Ovary (tissue), 9 donors: Measurements from ENCODE around the gene RNF180. TPM values are rescaled to one million over a fixed set of nuclear protein-coding genes. Genes with fewer than 3 reads are reported as not detected.

ENCODE experiments used
- DNase-seq, 5 donors: peaks; one replicate each; pipeline ENCODE4 v3.0.0-alpha.2; 2019 to 2020
- H3K27ac ChIP-seq, 2 donors: fragments of 200-600 bp; one replicate each; pipeline versions ENCODE4 v1.5.1 to v1.8.0; 2019 to 2022
- H3K27me3 ChIP-seq: fragments of 200-600 bp; one replicate; pipeline ENCODE4 v1.8.0; 2022
- H3K36me3 ChIP-seq: fragments of 200-600 bp; sonication (generic); one replicate; pipeline ENCODE4 v1.5.1; 2019
- H3K4me1 ChIP-seq: one replicate; pipeline ENCODE4 v1.8.1; 2013; ENCODE audit warnings: mild to moderate bottlenecking, moderate library complexity; ENCODE audit not compliant: insufficient read depth
- H3K4me3 ChIP-seq: fragments of 200-600 bp; sonication (generic); one replicate; pipeline ENCODE4 v1.5.1; 2017
- H3K9me3 ChIP-seq, 2 donors: fragments of 200-600 bp in 1 of 2; sonication (generic) in 1 of 2; one replicate each; pipeline versions ENCODE4 v1.5.1 to v1.8.1; 2013 to 2019; ENCODE audit warnings: mild to moderate bottlenecking in 1 of 2, moderate library complexity in 1 of 2
- CTCF ChIP-seq, 3 donors: fragments of 450-650 bp in 2 of 3; fragments of 200-600 bp in 1 of 3; IDR thresholded peaks; one replicate each; pipeline versions ENCODE4 v1.5.1 to v1.8.0; 2016 to 2022; ENCODE audit warnings: antibody characterized with exemption in 3 of 3, mild to moderate bottlenecking in 1 of 3
- EP300 ChIP-seq: sonication (generic); formaldehyde crosslinking; IDR thresholded peaks from one replicate; pipeline ENCODE4 v1.6.1; 2017; ENCODE audit warnings: antibody characterized with exemption
- POLR2A ChIP-seq: fragments of 450-650 bp; IDR thresholded peaks from one replicate; pipeline ENCODE4 v1.6.1; 2017; ENCODE audit warnings: antibody characterized with exemption, mild to moderate bottlenecking, moderate library complexity
- WGBS, 3 donors: extraction: QIAGEN DNeasy Blood & Tissue Kit in 1 of 3; methylation state at CpG; one replicate each; pipeline versions ENCODE4 v1.1.5 to v1.1.7; 2013 to 2017; 5-methylcytosine and 5-hydroxymethylcytosine counted together
- intact Hi-C, 4 donors: fragments of 100-400 bp; cut with DNase I; formaldehyde crosslinking; loops; one replicate each; pipeline versions ENCODE4 v1.11.0 to v1.15.1; 2022 to 2023
- polyA plus RNA-seq, 2 donors: library from polyadenylated mRNA; stranded (reverse); fragments of 200-250 nt in 1 of 2; fragments of 350-450 nt in 1 of 2; fragmentation: Illumina TruSeq in 1 of 2; extraction: RNeasy Lipid Tissue Mini Kit (QIAGEN cat#74804) in 1 of 2; gene quantifications; one replicate each; pipeline ENCODE4 v1.2.3, GENCODE V29; 2013 to 2014
- total RNA-seq, 7 donors: library from RNA; depleted of rRNA in 2 of 7; stranded (reverse); fragments of >200 nt in 2 of 7; fragmentation: NEBNext Ultra II Directional in 3 of 7; extraction: Animal tissue kit (Norgen Biotek cat#: 25700) in 3 of 7; gene quantifications; one replicate each; pipeline versions ENCODE4 v1.1.0 to v1.2.4, GENCODE V29; 2016 to 2023
- donor health status: DM: no; HTN: no; CAD: no; lungs with moderate emphysema.
- donor health status: DM: no; HTN: no; CAD: no.
- donor health status: Bipolar disorder and iron deficiency.
- donor health status: DM: yes; HTN: yes; CAD: no.
- donor health status: DM: no; HTN: no; CAD: no.
- donor health status: DM: yes; HTN: yes; CAD: no.

Gene RNF180
- total and polyA plus RNA-seq, 9 donors: 5.2 to 26.9 (median 21.7) TPM

GRCh38 chr5:64417390-64417789, 251.7 kb downstream of the RNF180 start:
- no peaks in the 10 kb centered on the region for H3K4me1 ChIP-seq
- no peak for TF ChIP-seq EP300
- TF ChIP-seq CTCF (IDR thresholded peaks at IDR 0.05): no peak
- TF ChIP-seq POLR2A: no peak
- H3K4me3 ChIP-seq: no peak overlapping the region
- 48 to 60% (median 54%) methylated on average over 4 of the region's 4 CpGs for WGBS, 3 donors
- intact Hi-C loops: no loop called here
- no peaks in the 10 kb centered on the region for H3K36me3 ChIP-seq
- DNase-seq: no peak
- no peaks in the 10 kb centered on the region for H3K27me3 ChIP-seq
- H3K27ac ChIP-seq: no peak overlapping the region
- no peaks in the 10 kb centered on the region for H3K9me3 ChIP-seq

GRCh38 chr5:64418013-64418412, 252.4 kb downstream of the RNF180 start:
- intact Hi-C loops: no loop called here
- Histone ChIP-seq H3K27me3 (no peaks in the 10 kb centered on the region), H3K36me3 (no peaks in the 10 kb centered on the region), H3K4me3 (no peak overlapping the region), H3K4me1 (no peaks in the 10 kb centered on the region), H3K9me3 (no peaks in the 10 kb centered on the region), H3K27ac (no peak overlapping the region)
- DNase-seq: no peak
- 64 to 68% (median 67%) methylated on average over 2 of the region's 2 CpGs for WGBS, 3 donors
- no peak for TF ChIP-seq EP300

Other genes starting within 250 kb of the RNF180 start
- gene HTR1A, start 203.4 kb upstream of the RNF180 start, total RNA-seq: 1 to 10 TPM in 3 of 7 donors, under 1 TPM in 2, not detected in 2; 0.25 to 4.2 (median 1.7) TPM
- gene HTR1A, start 203.4 kb upstream of the RNF180 start, polyA plus RNA-seq: 1 to 10 TPM in 1 of 2 donors, under 1 TPM in 1; 0.10 to 1.4 TPM